ENCODE measurements around the gene SHANK1.

DNA sequence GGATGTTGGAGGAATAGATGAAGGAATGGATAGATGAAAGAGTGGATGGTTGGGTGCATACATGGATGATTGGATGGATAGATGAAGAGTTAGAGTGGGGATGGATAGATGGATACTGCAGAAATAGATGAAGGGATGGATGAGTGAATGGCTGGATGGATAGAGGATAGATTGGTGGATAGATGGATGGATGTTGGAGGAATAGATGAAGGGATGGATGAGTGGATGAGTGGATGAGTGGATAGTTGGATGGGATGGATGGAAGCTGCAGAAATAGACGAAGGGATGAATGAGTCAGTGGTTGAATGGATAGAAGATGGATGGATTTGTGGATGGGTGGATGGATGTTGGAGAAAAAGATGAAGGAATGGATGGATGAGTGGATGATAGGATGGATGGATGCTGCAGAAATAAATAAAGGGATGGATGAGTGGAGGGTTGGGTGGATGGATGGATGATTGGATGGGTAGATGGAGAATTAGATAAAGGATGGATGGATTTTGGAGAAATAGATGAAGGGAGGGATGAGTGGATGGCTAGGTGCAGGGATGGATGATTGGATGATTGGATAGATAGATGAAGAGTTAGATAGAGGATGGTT is 75.2 kb downstream of the SHANK1 start:
- no peak for TF ChIP-seq EZH2 (IDR thresholded peaks at IDR 0.05; ENCODE audit: insufficient read depth, poor library complexity, severe bottlenecking)
- no peak for TF ChIP-seq EZH2phosphoT487 (IDR thresholded peaks at IDR 0.05; ENCODE audit: insufficient read depth, low read depth)
